HEK293 (cell line): ENCODE data around the gene NTNG1.

Experiments
- CTCF ChIA-PET: fragments of 350-600 bp; formaldehyde crosslinking; extraction: SDS; loops from one replicate; lab custom pipeline; 2021; ENCODE audit warnings: antibody characterized with exemption; lab: Yijun Ruan, JAX
- POLR2A ChIA-PET: fragments of 300-600 bp; formaldehyde crosslinking; extraction: SDS; loops from one replicate; lab custom pipeline; 2020; ENCODE audit warnings: antibody characterized with exemption, inconsistent platforms; lab: Yijun Ruan, JAX
- H3K27ac ChIP-seq: fragments of 200-500 bp; sonication (Bioruptor generic); 2 replicates; pipeline ENCODE4 v1.5.1; 2014; ENCODE audit warnings: low read depth, low read length, control low read depth, inconsistent platforms; ENCODE audit errors: extremely low read depth
- H3K36me3 ChIP-seq, 2 experiments: fragments of 200-500 bp in 1 of 2; sonication (Bioruptor generic) in 1 of 2; 1 replicate in 1 of 2; 2 replicates in 1 of 2; pipeline ENCODE4 v1.5.1; 2014 to 2017; ENCODE audit warnings: inconsistent platforms in 2 of 2, low read length in 2 of 2; ENCODE audit not compliant: control insufficient read depth in 2 of 2, insufficient read depth in 1 of 2
- H3K4me1 ChIP-seq: fragments of 200-500 bp; sonication (Bioruptor generic); 2 replicates; pipeline ENCODE4 v1.5.1; 2014; ENCODE audit warnings: mild to moderate bottlenecking, low read length, inconsistent platforms; ENCODE audit not compliant: control insufficient read depth, insufficient read depth
- H3K4me3 ChIP-seq: 2 replicates; pipeline ENCODE4 v1.5.1; 2011; ENCODE audit warnings: low read depth, mild to moderate bottlenecking, control low read depth, low read length, moderate library complexity
- H3K9me3 ChIP-seq: fragments of 200-500 bp; sonication (Bioruptor generic); 2 replicates; pipeline ENCODE4 v1.5.1; 2014; ENCODE audit warnings: low read depth, low read length, inconsistent platforms; ENCODE audit not compliant: control insufficient read depth, insufficient read depth
- FEZF1 ChIP-seq: fragments of 450-650 bp; formaldehyde crosslinking; IDR thresholded peaks from 2 replicates; pipeline ENCODE4 v1.5.1; 2016; ENCODE audit warnings: missing biosample characterization, missing genetic modification characterization
- KLF7 ChIP-seq: fragments of 450-650 bp; formaldehyde crosslinking; IDR thresholded peaks from 2 replicates; pipeline ENCODE4 v1.5.1; 2016; ENCODE audit warnings: missing biosample characterization, missing genetic modification characterization, borderline replicate concordance
- PRDM10 ChIP-seq: fragments of 450-650 bp; formaldehyde crosslinking; IDR thresholded peaks from 2 replicates; pipeline ENCODE4 v1.5.1; 2016; ENCODE audit warnings: missing biosample characterization, missing genetic modification characterization
- REPIN1 ChIP-seq: fragments of 450-650 bp; formaldehyde crosslinking; IDR thresholded peaks from 2 replicates; pipeline ENCODE4 v1.5.1; 2017; ENCODE audit warnings: missing biosample characterization, missing genetic modification characterization, low read depth
- REST ChIP-seq: fragments of 450-650 bp; formaldehyde crosslinking; IDR thresholded peaks from 2 replicates; pipeline ENCODE4 v1.5.1; 2016; ENCODE audit warnings: missing biosample characterization, missing genetic modification characterization
- SP2 ChIP-seq: fragments of 450-650 bp; formaldehyde crosslinking; IDR thresholded peaks from 2 replicates; pipeline ENCODE4 v1.5.1; 2016; ENCODE audit warnings: missing biosample characterization, missing genetic modification characterization
- ZBTB48 ChIP-seq: fragments of 450-650 bp; formaldehyde crosslinking; IDR thresholded peaks from 2 replicates; pipeline ENCODE4 v1.5.1; 2016; ENCODE audit warnings: missing biosample characterization, missing genetic modification characterization
- ZBTB8A ChIP-seq: fragments of 450-650 bp; formaldehyde crosslinking; IDR thresholded peaks from 2 replicates; pipeline ENCODE4 v1.5.1; 2016; ENCODE audit warnings: missing biosample characterization, missing genetic modification characterization
- ZNF157 ChIP-seq: fragments of 450-650 bp; formaldehyde crosslinking; IDR thresholded peaks from 2 replicates; pipeline ENCODE4 v1.5.1; 2016; ENCODE audit warnings: missing biosample characterization, missing genetic modification characterization
- ZNF221 ChIP-seq: fragments of 450-650 bp; formaldehyde crosslinking; IDR thresholded peaks from 2 replicates; pipeline ENCODE4 v1.5.1; 2017; ENCODE audit warnings: missing biosample characterization, missing genetic modification characterization, borderline replicate concordance
- ZNF223 ChIP-seq: fragments of 450-650 bp; formaldehyde crosslinking; IDR thresholded peaks from 2 replicates; pipeline ENCODE4 v1.5.1; 2016; ENCODE audit warnings: missing biosample characterization, missing genetic modification characterization
- ZNF394 ChIP-seq: fragments of 450-650 bp; formaldehyde crosslinking; IDR thresholded peaks from 2 replicates; pipeline ENCODE4 v1.5.1; 2016; ENCODE audit warnings: missing biosample characterization, missing genetic modification characterization, mild to moderate bottlenecking, moderate library complexity, borderline replicate concordance
- ZNF549 ChIP-seq: fragments of 450-650 bp; IDR thresholded peaks from 2 replicates; pipeline ENCODE4 v1.5.1; 2018; ENCODE audit warnings: missing biosample characterization, missing genetic modification characterization, mild to moderate bottlenecking, inconsistent platforms, moderate library complexity
- ZNF596 ChIP-seq: fragments of 450-650 bp; IDR thresholded peaks from 2 replicates; pipeline ENCODE4 v1.5.0; 2018; ENCODE audit warnings: missing biosample characterization, mild to moderate bottlenecking, missing genetic modification characterization, moderate library complexity
- ZNF626 ChIP-seq: fragments of 450-650 bp; sonication (Bioruptor Pico); formaldehyde crosslinking; IDR thresholded peaks from 2 replicates; pipeline ENCODE4 v1.5.1; 2018; ENCODE audit warnings: missing biosample characterization, missing genetic modification characterization, inconsistent platforms
- ZNF747 ChIP-seq: fragments of 450-650 bp; formaldehyde crosslinking; IDR thresholded peaks from 2 replicates; pipeline ENCODE4 v1.5.1; 2016; ENCODE audit warnings: missing biosample characterization, missing genetic modification characterization
- ZNF830 ChIP-seq: fragments of 450-650 bp; IDR thresholded peaks from 2 replicates; pipeline ENCODE4 v1.5.0; 2018; ENCODE audit warnings: missing biosample characterization, missing genetic modification characterization, low read depth, mild to moderate bottlenecking, moderate library complexity
- TF ChIP-seq, protein P1 (sequence below): fragments of 450-650 bp; formaldehyde crosslinking; IDR thresholded peaks from 2 replicates; pipeline ENCODE4 v1.5.1; 2016; ENCODE audit warnings: missing biosample characterization, missing genetic modification characterization
- TF ChIP-seq, protein P2 (sequence below): fragments of 450-650 bp; formaldehyde crosslinking; conservative IDR thresholded peaks from 2 replicates; pipeline ENCODE4 v1.5.1; 2016; ENCODE audit warnings: low read depth, missing biosample characterization, missing genetic modification characterization
- TF ChIP-seq, protein P3 (sequence below): fragments of 450-650 bp; formaldehyde crosslinking; optimal IDR thresholded peaks from 2 replicates; pipeline ENCODE3; 2016; ENCODE audit warnings: missing biosample characterization, mild to moderate bottlenecking, missing genetic modification characterization

NTNG1 gene

GRCh38 chr1:107328087-107328486 lies 187.2 kb downstream of the NTNG1 start (continued):
- TF ChIP-seq, protein P1, sequence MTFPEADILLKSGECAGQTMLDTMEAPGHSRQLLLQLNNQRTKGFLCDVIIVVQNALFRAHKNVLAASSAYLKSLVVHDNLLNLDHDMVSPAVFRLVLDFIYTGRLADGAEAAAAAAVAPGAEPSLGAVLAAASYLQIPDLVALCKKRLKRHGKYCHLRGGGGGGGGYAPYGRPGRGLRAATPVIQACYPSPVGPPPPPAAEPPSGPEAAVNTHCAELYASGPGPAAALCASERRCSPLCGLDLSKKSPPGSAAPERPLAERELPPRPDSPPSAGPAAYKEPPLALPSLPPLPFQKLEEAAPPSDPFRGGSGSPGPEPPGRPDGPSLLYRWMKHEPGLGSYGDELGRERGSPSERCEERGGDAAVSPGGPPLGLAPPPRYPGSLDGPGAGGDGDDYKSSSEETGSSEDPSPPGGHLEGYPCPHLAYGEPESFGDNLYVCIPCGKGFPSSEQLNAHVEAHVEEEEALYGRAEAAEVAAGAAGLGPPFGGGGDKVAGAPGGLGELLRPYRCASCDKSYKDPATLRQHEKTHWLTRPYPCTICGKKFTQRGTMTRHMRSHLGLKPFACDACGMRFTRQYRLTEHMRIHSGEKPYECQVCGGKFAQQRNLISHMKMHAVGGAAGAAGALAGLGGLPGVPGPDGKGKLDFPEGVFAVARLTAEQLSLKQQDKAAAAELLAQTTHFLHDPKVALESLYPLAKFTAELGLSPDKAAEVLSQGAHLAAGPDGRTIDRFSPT (tag by site-specific recombination): no peak
- no peak for TF ChIP-seq ZNF830 (tag by site-specific recombination)
- TF ChIP-seq ZBTB48 (tag by site-specific recombination): no peak
- TF ChIP-seq, protein P2, sequence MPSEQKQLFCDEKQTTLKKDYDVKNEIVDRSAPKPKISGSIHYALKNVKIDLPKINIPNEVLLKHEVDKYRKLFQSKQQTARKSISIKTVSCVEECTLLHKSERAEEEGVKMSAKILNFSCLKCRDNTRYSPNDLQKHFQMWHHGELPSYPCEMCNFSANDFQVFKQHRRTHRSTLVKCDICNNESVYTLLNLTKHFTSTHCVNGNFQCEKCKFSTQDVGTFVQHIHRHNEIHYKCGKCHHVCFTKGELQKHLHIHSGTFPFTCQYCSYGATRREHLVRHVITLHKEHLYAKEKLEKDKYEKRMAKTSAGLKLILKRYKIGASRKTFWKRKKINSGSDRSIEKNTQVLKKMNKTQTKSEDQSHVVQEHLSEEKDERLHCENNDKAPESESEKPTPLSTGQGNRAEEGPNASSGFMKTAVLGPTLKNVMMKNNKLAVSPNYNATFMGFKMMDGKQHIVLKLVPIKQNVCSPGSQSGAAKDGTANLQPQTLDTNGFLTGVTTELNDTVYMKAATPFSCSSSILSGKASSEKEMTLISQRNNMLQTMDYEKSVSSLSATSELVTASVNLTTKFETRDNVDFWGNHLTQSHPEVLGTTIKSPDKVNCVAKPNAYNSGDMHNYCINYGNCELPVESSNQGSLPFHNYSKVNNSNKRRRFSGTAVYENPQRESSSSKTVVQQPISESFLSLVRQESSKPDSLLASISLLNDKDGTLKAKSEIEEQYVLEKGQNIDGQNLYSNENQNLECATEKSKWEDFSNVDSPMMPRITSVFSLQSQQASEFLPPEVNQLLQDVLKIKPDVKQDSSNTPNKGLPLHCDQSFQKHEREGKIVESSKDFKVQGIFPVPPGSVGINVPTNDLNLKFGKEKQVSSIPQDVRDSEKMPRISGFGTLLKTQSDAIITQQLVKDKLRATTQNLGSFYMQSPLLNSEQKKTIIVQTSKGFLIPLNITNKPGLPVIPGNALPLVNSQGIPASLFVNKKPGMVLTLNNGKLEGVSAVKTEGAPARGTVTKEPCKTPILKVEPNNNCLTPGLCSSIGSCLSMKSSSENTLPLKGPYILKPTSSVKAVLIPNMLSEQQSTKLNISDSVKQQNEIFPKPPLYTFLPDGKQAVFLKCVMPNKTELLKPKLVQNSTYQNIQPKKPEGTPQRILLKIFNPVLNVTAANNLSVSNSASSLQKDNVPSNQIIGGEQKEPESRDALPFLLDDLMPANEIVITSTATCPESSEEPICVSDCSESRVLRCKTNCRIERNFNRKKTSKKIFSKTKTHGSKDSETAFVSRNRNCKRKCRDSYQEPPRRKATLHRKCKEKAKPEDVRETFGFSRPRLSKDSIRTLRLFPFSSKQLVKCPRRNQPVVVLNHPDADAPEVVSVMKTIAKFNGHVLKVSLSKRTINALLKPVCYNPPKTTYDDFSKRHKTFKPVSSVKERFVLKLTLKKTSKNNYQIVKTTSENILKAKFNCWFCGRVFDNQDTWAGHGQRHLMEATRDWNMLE: no peak
- TF ChIP-seq ZNF549 (tag by site-specific recombination): no peak
- no peak for TF ChIP-seq ZBTB8A

DNA sequence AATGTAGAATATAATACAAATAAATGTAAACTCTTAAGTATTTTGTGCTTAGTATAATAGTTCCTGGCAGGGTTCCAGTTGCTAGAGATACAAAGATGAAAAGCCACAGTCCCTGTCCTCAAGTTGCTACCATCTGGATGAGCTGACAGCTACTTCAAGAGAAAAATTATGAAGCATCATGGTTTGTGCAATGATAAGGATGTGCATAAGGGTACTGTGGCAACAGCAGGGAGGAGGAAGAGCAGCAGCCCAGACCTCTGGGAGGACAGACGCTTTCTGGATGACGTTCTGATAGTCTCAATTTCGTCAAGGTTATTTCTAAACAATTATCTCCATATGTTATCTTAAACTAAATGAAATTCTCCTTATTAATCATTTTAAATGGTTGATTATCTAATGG lies 198.9 kb downstream of the NTNG1 start:
- Histone ChIP-seq H3K27ac (no peak overlapping the region), H3K4me3 (no peak overlapping the region), H3K4me1 (no peaks in the 10 kb centered on the region; the same call in 1 of the 2 replicates), H3K36me3 (no peaks in the 10 kb centered on the region), H3K9me3 (no peaks in the 10 kb centered on the region)
- CTCF ChIA-PET: interaction anchor here (0.7 kb wide), 1 partner anchor 21 kb away, joined by 3 read pairs; no protein-coding TSS in a partner anchor
- POLR2A ChIA-PET: no interaction called here
- TF ChIP-seq REST (tag by site-specific recombination) (no peak), ZNF747 (tag by site-specific recombination) (no peak), ZNF221 (tag by site-specific recombination) (no peak), ZNF626 (no peak), ZNF157 (tag by site-specific recombination) (no peak), FEZF1 (no peak), KLF7 (tag by site-specific recombination) (no peak), PRDM10 (tag by site-specific recombination) (no peak), REPIN1 (tag by site-specific recombination) (no peak), ZNF223 (tag by site-specific recombination) (no peak), ZNF394 (tag by site-specific recombination) (no peak), ZNF596 (tag by site-specific recombination) (no peak), SP2 (tag by site-specific recombination) (no peak)
- TF ChIP-seq, protein P3, sequence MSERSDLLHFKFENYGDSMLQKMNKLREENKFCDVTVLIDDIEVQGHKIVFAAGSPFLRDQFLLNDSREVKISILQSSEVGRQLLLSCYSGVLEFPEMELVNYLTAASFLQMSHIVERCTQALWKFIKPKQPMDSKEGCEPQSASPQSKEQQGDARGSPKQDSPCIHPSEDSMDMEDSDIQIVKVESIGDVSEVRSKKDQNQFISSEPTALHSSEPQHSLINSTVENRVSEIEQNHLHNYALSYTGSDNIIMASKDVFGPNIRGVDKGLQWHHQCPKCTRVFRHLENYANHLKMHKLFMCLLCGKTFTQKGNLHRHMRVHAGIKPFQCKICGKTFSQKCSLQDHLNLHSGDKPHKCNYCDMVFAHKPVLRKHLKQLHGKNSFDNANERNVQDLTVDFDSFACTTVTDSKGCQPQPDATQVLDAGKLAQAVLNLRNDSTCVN (tag by site-specific recombination): no peak
